GM21528 (cell line): Measurements from ENCODE around the gene MAN1A1.
"Not testable (repeated sequence)": the region's sequence is repeated elsewhere in the genome, so short reads cannot be mapped to it uniquely, and the experiment has no call there.

Source experiments
- ATAC-seq: cut with Tn5 transposase; IDR thresholded peaks from one replicate; pipeline ENCODE4 v1.9.1; 2021; ENCODE audit warnings: mild to moderate bottlenecking, moderate library complexity; ENCODE audit not compliant: unreplicated experiment, low FRiP score

The MAN1A1 gene

GRCh38 chr6:119157506-119157815 is 192.1 kb downstream of the MAN1A1 start:
- ATAC-seq: no peak

DNA sequence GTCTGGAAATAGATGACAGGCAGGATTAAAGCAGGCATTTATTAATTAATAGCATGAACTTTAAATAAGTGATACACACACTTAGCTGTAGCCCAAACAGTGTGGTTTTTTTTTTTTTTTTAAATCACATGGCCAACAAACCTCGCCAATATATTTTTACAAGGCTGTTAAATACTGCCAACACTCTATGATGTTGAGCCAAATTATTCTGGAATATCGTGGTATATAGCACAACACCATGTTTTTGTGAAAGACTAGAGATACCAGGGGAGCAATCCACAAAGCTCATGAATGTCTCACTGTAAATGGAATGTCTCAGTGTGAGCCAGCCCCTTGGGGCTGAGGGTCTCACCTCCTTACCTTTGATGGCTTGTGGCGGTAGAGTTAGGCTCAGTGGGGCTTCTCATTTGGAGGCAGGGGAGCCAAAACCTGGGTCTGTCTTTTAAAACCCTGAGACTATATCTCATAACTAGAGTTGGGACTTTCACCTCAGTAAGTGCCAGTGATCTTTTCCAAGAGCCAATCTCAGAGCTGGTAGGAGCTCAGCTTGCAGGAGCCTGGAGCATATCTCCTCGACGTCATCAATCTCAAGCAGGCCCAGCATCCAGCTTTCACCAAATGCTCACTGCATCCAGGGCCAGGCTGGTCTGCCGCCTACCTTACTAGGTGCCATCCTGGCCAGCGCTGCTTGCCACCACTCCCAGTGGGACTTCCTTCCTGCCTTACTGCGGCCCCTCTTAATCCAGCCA is 192.6 kb downstream of the MAN1A1 start:
- no peak for ATAC-seq

GRCh38 chr6:119156082-119156481 is 193.5 kb downstream of the MAN1A1 start:
- ATAC-seq: not testable (repeated sequence)

- ATAC-seq: no peak
These were observed 197.4 kb downstream of the MAN1A1 start for GRCh38 chr6:119152187-119152586.

- no peak for ATAC-seq
These were observed 200.6 kb downstream of the MAN1A1 start for GRCh38 chr6:119148825-119149525.

- no peak for ATAC-seq
These were observed 201.3 kb downstream of the MAN1A1 start for GRCh38 chr6:119148098-119148824.

DNA sequence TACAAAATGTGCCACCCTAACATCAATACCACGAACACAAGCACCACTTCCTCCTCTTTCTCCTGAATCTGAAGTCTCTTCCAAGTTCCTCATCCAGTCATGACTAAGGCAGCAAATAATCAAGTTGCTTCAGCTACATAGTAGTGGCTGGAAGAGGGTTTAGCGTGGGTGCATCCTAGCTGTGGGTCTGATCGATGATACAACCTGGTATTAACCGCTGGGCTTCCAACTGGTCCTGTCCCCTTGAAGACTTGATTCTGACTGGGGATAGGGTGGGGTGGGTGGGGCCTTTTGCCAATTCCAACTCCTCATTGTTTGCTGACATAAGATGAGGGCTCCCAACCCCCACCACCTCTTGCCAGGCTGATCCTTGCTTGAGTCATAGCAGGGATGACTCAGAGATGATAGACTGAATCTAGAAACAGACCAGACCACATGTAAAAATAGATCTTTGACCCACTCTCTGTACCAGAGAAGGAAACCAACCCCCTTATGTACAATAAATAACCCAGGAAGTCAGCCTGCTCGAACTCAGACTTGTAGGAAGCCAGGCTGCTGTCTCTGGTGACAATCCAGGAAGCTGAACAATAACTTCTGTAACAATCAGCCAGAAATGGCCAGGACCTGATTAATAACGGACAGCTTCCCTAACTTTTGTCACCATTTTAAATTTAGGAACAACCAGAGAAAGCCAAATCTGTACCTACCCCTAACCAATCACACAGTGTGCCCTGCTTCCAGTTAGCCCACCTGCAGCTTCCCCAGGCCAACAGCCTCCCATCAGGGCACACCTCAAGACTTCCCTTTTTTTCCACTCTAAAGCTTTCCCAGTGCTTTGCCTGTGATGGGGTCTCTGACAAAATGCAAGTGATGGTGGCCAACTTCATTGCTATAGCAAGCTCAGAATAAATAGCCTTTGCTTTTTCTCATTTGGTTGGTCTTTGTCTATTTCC is 202.2 kb downstream of the MAN1A1 start:
- peak; percentile 98 for ATAC-seq

GRCh38 chr6:119145111-119145510 is 204.4 kb downstream of the MAN1A1 start:
- no peak for ATAC-seq

- no peak for ATAC-seq
These were observed 206.9 kb downstream of the MAN1A1 start for GRCh38 chr6:119142637-119143036.

GRCh38 chr6:119142041-119142440 is 207.5 kb downstream of the MAN1A1 start:
- no peak for ATAC-seq

DNA sequence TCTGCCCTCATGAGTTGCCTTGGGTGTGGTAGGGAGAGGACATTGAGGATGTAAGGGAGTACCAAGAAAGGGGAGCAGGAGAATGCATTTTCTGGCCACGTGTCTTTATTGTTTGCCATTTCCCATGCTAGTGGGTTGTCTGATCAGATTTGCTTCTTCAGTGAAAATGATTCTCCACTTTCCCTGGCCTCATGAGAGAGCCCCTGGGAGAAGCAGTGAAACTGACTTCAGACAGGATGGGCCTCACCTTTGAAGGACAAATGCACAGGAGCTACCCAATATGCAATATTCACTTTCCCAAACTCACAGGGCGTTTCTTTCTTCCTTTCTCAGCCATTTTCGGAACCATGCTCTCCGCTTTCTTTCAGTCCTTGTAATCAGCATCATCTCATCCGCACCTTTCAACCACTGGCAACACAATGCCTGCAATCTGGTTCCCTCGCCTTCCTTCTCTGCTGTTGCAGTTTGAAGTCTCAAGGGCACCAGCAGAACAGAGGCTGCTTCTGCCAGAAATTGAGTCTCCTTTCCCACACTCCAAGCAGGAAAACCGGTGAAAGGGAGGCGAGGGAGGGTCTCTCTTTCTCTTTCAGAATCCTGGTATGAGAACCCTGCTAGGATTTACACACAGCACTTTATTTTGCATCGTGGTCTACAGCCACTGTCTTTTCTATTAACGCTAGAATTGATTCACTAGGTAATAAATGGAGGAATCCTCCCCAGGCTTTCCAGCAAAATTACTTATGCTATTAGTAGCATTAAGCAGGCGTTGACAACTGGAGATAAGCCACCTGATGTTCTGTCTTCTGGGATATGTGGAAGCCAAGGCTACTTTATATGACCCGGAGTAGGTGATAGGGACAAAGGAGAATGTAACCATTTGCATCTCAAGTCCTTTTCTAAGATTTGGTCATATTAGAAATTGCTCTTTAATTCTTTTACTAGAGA is 209.1 kb downstream of the MAN1A1 start:
- ATAC-seq: no peak

DNA sequence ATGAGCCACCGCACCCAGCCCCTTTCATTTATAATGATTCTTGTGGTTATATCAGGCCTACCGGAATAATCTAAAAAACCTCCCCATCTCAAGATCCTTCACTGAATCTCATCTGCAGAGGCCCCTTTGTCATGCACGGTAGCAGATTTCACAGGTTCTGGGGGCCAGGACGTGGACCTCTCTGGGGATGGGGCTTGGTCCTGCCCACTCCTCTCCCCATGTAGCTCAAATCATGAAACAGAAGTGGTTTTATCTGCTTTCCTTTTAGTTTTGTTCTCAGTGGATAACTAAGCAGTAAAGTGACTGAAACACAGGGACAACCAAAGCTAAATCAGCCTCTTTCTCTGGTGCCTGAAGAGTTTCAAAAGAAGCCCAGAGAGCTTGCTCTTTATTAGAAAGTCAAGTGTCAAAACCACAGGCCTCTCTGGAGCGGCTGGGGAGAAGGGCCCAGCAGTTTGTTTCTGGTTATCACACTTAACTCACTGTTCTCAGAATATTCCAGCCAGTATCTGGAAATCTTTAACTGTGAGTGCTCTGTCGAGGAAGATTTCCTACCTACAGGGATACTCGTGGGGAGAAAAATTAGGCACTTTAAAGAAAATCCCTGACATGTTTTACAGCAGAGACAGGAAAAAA is 210.5 kb downstream of the MAN1A1 start:
- ATAC-seq: peak; percentile 84

DNA sequence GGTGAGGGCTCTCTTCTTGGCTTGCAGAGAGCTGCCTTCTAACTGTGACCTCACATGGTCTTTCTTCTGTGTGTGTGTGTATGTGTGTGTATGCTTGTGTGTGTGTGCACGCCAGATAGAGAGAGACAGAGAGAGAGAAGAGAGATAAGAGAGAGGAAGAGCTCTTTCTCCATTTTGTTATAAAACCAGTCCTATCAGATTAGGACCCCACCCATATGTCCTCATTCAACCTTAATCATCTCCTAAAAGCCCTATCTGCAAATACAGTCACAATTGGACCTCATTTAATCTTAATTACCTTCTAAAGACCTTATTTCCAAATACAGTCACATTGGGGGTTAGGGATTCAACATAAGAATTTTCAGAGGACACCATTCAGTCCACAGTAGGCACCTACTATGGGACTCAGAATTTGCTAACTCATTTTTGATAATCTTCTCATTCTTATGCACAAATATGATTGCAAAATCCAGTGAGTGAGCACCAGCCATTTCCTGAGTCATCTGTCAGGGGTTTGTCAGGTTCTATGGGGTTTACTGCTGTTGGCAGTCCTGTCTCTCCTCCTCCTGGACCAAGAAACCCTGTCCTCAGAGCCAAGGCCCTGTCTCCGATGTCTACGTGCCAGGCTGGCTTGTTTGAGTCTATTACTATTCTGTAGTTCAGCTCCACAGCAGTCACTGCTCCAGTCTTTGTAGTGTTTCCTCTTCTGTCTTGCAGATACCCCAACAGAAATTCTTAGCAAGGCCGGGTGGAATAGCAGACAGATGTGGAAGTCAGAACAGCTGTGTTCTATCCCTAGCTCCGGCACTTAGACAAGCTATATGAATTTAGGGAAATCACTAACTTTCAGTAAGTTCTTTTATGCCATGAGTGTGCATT is 212.1 kb downstream of the MAN1A1 start:
- no peak for ATAC-seq

- ATAC-seq: no peak
These were observed 214.8 kb downstream of the MAN1A1 start for GRCh38 chr6:119134752-119135151.

GRCh38 chr6:119133400-119133799 is 216.2 kb downstream of the MAN1A1 start:
- no peak for ATAC-seq

DNA sequence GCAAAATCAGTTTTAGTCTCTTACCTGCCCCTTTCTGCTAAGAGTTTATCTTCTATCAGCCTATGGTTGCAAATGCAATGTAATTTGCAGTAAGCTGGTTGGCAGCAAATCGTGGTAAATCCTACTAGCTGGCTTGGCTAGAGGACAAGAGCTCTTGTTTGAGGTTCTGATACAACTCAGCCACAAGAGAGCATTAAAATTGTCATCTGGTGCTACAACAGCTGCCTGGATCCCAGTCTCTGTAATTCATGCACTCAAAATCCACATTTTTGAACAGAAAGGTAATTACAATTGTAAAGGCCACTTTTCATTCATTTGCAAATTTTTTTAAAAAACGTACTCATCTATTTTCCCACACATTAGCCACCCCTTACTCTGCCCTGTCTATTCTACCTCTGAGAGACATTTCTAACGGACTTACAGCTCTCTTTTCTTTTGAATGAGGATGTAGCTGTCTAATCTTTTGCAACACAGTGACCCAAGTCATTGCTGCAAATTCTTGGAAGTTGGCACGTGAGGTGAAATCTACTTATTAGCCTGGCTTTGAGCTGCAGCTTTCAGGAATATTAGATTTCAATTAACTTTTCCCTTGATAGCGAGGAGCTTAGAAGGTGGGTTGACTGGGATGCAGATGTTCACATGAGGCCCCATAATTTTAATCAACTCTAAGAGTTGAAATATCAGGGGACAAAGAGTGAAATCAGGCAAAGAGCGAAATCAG is 217.1 kb downstream of the MAN1A1 start:
- no peak for ATAC-seq

- no peak for ATAC-seq
These were observed 219.5 kb downstream of the MAN1A1 start for GRCh38 chr6:119129968-119130484.
